CD4-positive, alpha-beta T cell treated with Interleukin-4 for 1 hour (primary cell): ENCODE measurements around the gene PIP5K1B.
"Not testable (repeated sequence)": the region's sequence is repeated elsewhere in the genome, so short reads cannot be mapped to it uniquely, and the experiment has no call there.

Source experiments
- DNase-seq, 2 donors: peaks; one replicate each; pipeline ENCODE4 v3.0.0-alpha.2; 2020 to 2022

The PIP5K1B gene

DNA sequence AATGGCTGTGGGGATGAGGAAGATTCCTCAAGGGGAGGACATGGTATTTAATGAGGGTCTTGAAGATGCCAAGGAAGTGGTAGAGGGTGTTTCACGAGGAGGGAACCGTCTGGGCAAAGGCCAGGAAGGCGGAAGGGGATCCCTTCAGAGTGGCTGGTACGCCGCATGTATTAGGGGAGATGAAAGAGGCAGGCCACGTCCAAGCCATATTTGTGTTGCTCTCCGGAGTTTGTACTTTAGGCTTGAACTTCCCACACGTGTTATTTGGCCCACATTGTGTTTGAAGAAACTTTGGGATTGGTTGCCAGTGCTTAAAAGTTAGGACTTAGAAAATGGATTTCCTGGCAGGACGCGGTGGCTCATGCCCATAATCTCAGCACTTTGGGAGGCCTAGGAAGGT is 331.8 kb downstream of the PIP5K1B start:
- DNase-seq = no peak

DNA sequence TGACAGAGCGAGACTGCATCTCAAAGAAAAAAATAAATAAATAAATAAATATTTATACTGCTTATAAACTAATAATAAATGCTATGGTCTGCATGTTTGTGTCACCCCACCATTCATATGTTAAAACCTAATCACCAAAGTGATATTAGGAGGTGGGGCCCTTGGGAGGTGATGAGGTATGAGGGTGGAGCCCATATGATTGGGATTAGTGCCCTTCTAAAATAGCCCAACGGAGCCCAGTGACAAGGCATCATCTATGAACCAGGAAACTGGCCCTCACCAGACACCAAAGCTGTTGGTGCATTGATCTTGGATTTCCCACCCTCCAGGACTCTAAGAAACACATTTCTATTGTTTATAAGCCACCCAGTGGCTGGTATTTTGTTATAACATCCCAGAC is 335.6 kb downstream of the PIP5K1B start:
- DNase-seq = no peak

DNA sequence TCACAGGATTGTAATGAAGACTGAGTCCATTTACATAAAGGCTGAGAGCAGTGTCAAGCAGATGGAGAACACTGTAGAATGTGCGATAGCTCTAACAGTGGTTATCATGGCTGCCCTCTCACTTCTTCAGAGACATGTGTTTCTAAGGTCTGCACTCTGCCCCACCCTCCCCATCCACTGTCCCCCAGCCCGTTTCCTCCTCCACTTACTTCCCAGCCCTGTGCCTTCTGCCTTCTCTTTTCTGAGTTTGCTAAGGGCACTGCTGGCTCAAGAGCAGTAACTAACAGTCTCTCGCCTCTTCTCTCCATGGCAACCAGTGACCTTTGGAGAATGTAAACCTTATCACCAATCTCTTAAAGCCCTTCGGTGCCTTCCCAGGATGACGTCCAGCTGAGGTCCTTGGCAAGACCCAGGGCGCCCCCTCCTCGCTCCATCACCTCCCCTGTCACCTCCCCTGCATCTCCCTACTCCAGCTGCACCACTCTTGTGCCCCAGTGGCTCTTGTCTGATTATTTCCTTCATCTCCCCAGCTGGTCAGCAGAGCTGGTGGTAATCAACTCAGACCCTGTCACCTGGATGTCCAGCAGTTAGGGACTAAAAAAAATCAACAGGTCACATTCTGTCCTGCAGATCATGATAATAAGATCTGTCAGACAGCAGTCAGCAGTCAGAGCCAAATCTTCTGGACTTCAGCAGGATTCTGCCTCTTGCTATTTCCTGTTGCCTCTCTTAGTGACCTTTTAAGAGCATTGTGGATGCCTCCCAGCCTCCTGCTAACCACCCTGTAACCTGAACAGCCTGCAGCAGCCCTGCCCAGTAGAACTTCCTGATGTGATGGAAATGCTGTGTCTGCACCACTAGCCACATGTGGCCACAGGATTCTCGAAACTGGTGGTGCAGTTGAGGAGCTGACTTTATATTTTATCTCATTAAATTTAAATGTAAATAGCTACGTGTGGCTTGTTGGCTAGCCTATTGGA is 339.5 kb downstream of the PIP5K1B start:
- DNase-seq = no peak

DNA sequence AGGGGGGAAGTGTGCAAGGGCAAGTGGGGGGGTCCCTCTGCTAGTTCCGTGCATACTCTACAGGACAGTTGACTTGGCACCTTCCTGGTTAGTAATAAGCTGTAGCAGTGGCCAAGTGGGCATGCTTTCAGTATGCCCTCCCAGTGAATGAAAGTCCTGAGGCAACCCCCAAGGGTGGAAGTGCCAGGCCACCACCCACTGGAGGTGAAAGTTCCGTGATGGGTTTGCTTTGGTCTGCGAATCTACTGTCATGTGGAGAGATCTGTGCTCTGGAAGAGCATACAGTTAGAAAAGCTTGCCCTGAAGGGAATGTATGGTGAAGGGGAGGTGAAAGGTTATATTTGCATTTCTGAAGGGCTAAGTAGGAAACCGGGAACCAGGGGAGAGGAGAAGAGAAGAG is 340.8 kb downstream of the PIP5K1B start:
- no peak for DNase-seq

DNA sequence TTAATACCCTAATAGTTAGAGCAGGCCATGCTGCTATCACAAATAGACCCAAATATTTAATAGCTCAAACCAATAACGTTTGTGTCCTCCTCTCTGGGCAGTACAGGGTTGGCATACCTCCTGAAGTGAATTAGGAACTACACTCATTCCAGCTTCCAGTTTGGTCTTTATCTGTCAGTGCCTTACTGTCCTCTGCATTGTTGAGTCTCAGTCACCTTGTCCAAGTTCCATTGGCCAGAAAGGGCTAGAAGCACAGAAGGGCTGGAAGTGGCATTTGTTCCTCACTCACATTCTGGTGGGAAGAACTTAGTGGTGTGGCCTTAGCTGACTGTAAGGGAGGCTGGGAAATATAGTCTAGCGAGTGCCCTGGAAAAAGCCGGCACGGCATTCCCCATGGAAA is 341.7 kb downstream of the PIP5K1B start:
- DNase-seq = no peak

DNA sequence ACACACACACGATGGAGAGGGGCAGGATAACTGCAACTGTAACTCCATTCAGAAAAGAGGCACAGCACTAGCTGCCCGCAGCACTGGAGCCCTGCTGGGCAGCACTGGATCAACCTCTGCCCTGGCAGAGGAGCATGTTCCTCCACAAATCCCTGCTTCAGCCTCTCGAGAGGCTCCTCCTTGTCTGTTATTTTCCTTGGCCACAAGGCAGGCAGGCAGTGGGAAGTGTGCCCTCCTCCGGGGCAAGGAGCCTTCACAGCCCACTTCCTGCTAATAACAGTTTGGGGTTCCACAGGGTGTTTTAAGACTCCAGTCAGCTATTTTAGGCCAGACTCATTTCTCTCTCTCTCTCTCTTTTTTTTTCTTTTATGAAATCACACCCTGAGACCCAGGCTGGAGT is 342.3 kb downstream of the PIP5K1B start:
- DNase-seq = no peak

DNA sequence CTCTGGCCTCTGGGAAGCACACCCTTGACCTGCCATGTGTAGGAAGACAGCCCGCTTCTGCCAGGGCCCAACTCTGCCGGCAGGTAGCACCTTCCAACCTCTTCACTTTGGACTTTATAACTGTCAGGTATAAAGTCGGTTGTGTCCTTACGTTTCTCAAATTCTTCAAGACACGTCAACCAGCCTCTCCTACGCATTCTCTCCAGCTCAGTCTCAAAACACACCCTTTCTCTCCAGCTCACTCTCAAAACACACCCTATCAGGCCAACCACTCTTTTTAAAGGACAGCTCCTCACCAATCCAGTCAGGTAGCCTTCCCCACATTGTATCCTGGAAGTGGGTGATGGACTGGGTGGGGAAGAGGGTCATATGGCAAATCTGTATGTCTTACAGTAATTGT is 344.1 kb downstream of the PIP5K1B start:
- no peak for DNase-seq

DNA sequence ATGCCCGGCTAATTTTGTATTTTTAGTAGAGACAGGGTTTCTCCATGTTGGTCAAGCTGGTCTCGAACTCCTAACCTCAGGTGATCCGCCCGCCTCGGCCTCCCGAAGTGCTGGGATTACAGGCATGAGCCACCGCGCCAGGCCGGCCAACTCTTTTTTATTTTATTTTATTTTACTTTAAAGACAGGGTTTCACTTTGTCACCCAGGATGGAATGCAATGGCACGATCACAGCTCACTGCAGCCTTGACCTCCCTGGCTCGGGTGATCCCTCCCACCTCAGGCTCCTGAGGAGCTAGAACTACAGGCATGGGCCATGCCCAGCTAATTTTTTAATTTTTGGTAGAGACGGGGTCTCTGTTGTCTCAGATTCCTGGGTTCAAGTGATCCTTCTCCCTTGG is 345.9 kb downstream of the PIP5K1B start:
- DNase-seq = not testable (repeated sequence)

DNA sequence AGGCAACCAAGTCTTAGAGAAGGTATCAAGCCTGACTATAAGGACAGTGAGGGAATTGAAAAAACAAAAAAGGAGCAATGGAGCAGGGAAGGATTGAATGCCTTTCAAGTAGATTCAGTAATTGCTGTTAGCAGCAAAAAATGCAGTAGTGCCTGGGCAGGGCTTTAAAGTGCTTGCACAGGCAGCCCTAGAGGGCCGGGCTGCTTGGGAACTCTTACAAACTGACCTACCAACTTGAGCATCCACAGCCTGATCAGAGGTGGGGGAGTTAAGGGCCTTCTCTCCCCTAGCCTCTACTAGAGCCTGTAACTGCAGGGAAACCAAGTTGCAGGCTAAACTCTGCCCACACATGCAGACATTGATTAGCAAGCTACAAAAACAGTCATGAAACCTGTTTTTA is 349.9 kb downstream of the PIP5K1B start:
- DNase-seq = no peak

DNA sequence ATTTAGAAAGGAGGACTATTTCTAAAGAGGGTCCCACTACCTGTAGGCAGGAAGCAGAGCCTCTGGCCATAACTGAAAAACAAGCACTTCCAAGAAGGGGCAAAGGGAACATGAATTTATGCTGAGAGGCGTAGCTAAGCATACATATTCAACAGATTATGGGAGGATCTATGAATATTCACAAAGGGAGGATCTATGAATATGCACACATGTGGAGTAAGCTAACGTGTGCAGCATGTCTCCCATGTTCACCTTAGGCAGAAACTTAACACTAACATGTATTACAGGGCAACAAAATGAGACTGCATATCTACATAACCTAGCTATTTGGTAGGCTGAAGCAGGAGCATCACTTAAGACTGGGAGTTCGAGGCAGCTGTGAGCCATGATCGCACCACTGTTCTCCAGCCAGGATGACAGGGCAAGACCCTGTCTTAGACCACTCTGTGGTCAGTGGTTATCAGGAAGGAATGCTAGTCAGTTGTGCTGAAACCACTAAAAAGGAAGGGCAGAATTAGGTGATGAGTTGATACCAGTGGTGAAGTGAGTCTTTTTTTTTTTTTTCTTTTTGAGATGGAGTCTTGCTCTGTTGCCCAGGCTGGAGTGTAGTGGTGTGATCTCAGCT is 351.3 kb downstream of the PIP5K1B start:
- DNase-seq = no peak

DNA sequence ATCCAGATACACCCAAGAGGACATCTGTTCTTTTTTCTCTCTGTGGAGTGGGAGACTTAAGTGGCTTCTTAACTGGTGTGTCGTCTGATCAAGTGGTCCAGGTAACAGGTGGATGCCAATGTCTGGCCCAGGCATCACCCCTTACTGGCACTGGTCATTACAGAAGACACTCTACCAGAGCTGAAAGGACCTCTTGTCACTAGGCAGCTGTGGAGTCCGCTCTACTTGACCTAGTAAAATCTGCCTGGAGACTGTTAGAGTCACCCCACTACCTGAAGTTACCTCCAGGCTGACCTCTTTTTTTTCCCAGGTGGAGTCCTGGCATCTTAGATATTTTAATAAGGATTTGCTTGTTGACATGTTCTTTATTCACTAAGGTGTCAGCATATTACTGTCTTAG is 353.1 kb downstream of the PIP5K1B start:
- no peak for DNase-seq
